ENCODE data around the gene ARRB2. TPM values are rescaled to one million over a fixed set of nuclear protein-coding genes. Genes with fewer than 3 reads are reported as not detected.

The ARRB2 gene
- total RNA-seq, 2 experiments from 2014 or later, result 210 to 220 TPM

DNA sequence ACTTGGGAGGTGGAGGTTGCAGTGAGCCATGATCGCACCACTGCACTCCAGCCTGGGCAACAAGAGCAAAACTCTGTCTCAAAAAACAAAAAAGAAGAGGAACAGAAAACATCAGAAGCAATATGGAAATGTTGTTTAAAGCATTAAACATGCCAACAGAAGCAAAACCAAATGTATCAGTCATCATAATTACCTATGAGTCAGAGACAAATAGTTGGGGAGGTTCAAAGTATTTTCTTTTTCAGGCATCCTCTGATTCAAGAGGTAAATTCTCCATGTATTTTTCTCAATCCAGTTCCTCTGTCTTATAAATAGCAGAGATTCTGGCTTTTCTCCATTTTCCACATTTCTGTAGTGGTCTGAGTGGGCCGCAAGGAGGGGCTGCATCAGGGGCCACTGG, 59.2 kb downstream of the ARRB2 start:
- intact Hi-C loops (cut with DNase I, micrococcal nuclease), result no loop called here
- H3K4me1 ChIP-seq (ENCODE audit: insufficient read depth, low read length), result peaks cover 10% of the 10 kb centered on the region
- no peaks in the 10 kb centered on the region for H3K9me3 Mint-ChIP-seq
- no peaks in the 10 kb centered on the region for H3K9me3 ChIP-seq (ENCODE audit: control insufficient read depth in 1 of 2, insufficient read depth in 1 of 2, low read length in 2 of 2)
- no peaks in the 10 kb centered on the region for H3K36me3 ChIP-seq (ENCODE audit: insufficient read depth, low read length)
- peaks cover 7% of the 10 kb centered on the region for H3K4me1 Mint-ChIP-seq (ENCODE audit: low read depth)
- H3K36me3 Mint-ChIP-seq (ENCODE audit: low read depth), result no peaks in the 10 kb centered on the region
- no peak overlapping the region for H3K4me3 Mint-ChIP-seq
- no peak overlapping the region for H3K4me3 ChIP-seq (ENCODE audit: low read length)
- TF ChIP-seq, protein P1, sequence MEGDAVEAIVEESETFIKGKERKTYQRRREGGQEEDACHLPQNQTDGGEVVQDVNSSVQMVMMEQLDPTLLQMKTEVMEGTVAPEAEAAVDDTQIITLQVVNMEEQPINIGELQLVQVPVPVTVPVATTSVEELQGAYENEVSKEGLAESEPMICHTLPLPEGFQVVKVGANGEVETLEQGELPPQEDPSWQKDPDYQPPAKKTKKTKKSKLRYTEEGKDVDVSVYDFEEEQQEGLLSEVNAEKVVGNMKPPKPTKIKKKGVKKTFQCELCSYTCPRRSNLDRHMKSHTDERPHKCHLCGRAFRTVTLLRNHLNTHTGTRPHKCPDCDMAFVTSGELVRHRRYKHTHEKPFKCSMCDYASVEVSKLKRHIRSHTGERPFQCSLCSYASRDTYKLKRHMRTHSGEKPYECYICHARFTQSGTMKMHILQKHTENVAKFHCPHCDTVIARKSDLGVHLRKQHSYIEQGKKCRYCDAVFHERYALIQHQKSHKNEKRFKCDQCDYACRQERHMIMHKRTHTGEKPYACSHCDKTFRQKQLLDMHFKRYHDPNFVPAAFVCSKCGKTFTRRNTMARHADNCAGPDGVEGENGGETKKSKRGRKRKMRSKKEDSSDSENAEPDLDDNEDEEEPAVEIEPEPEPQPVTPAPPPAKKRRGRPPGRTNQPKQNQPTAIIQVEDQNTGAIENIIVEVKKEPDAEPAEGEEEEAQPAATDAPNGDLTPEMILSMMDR (IDR thresholded peaks at IDR 0.05), result no peak
- ATAC-seq (ENCODE audit: poor library complexity) (no peak), DNase-seq (no peak)
- H3K27ac ChIP-seq (ENCODE audit: low read depth in 1 of 2, low read length in 2 of 2), result no peak overlapping the region
- H3K27me3 ChIP-seq (ENCODE audit: control insufficient read depth in 1 of 2, insufficient read depth in 2 of 2, low read length in 2 of 2), result peaks cover 0 to 3% of the 10 kb centered on the region in 2 experiments
- H3K27me3 Mint-ChIP-seq, result peaks cover 16% of the 10 kb centered on the region
- POLR2A ChIA-PET, result no interaction called here
- H3K27ac Mint-ChIP-seq, result no peak overlapping the region
- CTCF ChIA-PET, result no interaction called here

Other genes with a start within 250 kb of the ARRB2 start
- under 1 TPM; 0.33 to 0.53 TPM for gene SPNS2, start 211.8 kb upstream of the ARRB2 start, total RNA-seq
- 10 to 100 TPM; 58.0 to 58.2 TPM for gene MYBBP1A, start 155.2 kb upstream of the ARRB2 start, total RNA-seq
- gene GGT6, start 150.1 kb upstream of the ARRB2 start, total RNA-seq, result not detected
- gene SMTNL2, start 126.1 kb upstream of the ARRB2 start, total RNA-seq, result not detected
- gene ALOX15, start 69.0 kb upstream of the ARRB2 start, total RNA-seq, result under 1 TPM in 1 of 2 experiments, not detected in 1; 0.36 TPM
- gene PELP1, start 6.5 kb upstream of the ARRB2 start, total RNA-seq, result 10 to 100 TPM; 34.1 to 37.2 TPM
- gene MED11, start 20.8 kb downstream of the ARRB2 start, total RNA-seq, result 1 to 10 TPM; 2.3 to 3.0 TPM
- gene ZMYND15, start 29.2 kb downstream of the ARRB2 start, total RNA-seq, result 1 to 10 TPM; 3.1 to 3.3 TPM
- 10 to 100 TPM; 24.8 to 25.8 TPM for gene CXCL16, start 29.3 kb downstream of the ARRB2 start, total RNA-seq
- not detected for gene TM4SF5, start 61.3 kb downstream of the ARRB2 start, total RNA-seq
- not detected for gene VMO1, start 75.7 kb downstream of the ARRB2 start, total RNA-seq
- not detected for gene GLTPD2, start 78.3 kb downstream of the ARRB2 start, total RNA-seq
- 10 to 100 TPM; 44.3 to 52.7 TPM for gene PSMB6, start 85.5 kb downstream of the ARRB2 start, total RNA-seq
- gene PLD2, start 96.5 kb downstream of the ARRB2 start, total RNA-seq, result 10 to 100 TPM; 10.2 to 10.7 TPM
- 100 to 1,000 TPM; 163 to 171 TPM for gene MINK1, start 122.7 kb downstream of the ARRB2 start, total RNA-seq
- gene C17orf107, start 188.9 kb downstream of the ARRB2 start, total RNA-seq, result 10 to 100 TPM; 28.9 to 30.5 TPM
- 1 to 10 TPM; 3.2 to 3.7 TPM for gene CHRNE, start 192.5 kb downstream of the ARRB2 start, total RNA-seq
- gene GP1BA, start 221.6 kb downstream of the ARRB2 start, total RNA-seq, result not detected
- 10 to 100 TPM; 20.8 to 21.9 TPM for gene SLC25A11, start 229.4 kb downstream of the ARRB2 start, total RNA-seq
- gene RNF167, start 229.6 kb downstream of the ARRB2 start, total RNA-seq, result 10 to 100 TPM; 59.3 to 62.8 TPM
- gene PFN1, start 237.9 kb downstream of the ARRB2 start, total RNA-seq, result 100 to 1,000 TPM; 349 to 362 TPM
- 10 to 100 TPM; 17.2 to 20.5 TPM for gene ENO3, start 240.5 kb downstream of the ARRB2 start, total RNA-seq